ENCODE measurements around the gene LIN7B.

- no peak for TF ChIP-seq CTCF (conservative IDR thresholded peaks at IDR 0.05 in 1 of 2, IDR thresholded peaks at IDR 0.05 in 1 of 2; ENCODE audit: low read depth in 1 of 2, low read length in 2 of 2)
- TF ChIP-seq EZH2 (IDR thresholded peaks at IDR 0.05; ENCODE audit: low read length, missing control alignments) = no peak
These were observed 37.3 kb downstream of the LIN7B start for GRCh38 chr19:49151267-49152118.
